Stimulated activated CD8-positive, alpha-beta memory T cell treated with anti-CD3 and anti-CD28 coated beads, Interleukin-15, amount 100 ng/mL, for 24 hours (primary cell): Measurements from ENCODE around the gene SPATA16.
"Not testable (repeated sequence)": the region's sequence is repeated elsewhere in the genome, so short reads cannot be mapped to it uniquely, and the experiment has no call there.

Experiments
- DNase-seq: peaks from one replicate; pipeline ENCODE4 v3.0.0-alpha.2; 2020; ENCODE audit warnings: low read depth

Gene SPATA16

DNA sequence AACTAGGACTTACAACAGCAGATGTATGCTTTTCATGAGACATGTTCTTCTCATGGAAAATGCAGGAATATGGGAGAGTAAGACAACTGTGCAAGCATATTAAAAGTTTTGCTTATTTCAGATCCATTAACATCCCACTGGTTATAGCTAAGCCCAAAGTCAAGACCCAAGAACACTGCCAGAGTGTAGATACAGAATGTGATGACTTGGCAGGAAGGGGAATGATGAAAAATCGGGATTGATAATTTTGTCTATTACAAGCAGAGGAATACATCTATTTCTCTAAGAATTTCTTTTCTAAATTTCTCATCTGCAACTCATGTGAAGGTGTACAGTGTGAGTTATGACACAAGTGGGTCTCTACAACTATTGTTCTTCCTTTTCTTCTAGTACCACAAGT, 76.4 kb downstream of the SPATA16 start:
- DNase-seq: no peak

GRCh38 chr3:173058229-173058628, 82.8 kb downstream of the SPATA16 start:
- DNase-seq: no peak

GRCh38 chr3:173055228-173055933, 85.7 kb downstream of the SPATA16 start:
- no peak for DNase-seq

- no peak for DNase-seq
Observed at GRCh38 chr3:173049360-173049759, 91.7 kb downstream of the SPATA16 start.

GRCh38 chr3:173045770-173046382, 95.2 kb downstream of the SPATA16 start:
- no peak for DNase-seq

DNA sequence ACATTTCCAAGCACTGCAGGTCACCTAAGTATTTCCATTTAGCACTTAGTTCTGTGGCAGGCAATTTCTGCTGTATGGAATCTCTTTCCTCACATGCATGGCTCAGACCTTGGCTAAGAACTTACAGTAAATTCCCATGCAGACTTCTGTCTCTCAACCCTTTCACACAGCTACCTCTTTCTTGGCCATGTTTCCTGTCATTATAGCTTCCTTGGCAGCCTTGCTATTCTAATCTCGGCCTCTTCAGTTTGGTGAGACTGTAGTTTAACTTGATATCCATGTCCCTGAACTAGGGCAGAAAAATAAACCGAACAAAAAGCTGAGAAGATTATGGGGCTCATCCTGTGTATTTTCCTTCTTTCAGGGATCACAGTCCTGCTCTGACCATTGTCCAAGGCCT, 96.0 kb downstream of the SPATA16 start:
- DNase-seq: no peak

- no peak for DNase-seq
Observed at GRCh38 chr3:173043757-173044156, 97.3 kb downstream of the SPATA16 start.

DNA sequence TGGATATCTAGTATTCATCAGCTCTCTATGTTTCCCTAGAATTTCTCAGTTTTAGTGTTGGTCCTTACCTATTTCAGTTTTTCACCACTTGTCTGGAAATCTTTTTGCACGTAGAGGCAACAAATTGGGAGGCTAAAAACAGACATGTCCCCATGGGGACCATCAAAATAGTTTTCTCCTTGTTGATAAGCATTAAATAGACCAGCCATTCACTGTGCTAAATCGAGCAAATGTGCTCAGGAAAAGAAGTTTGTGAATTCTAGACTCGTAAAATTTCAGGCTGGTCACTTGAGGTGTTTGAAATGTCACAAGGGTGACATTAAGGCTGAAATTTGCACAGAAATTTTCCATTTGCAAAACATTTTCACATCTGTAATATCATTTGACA, 102.6 kb downstream of the SPATA16 start:
- no peak for DNase-seq

DNA sequence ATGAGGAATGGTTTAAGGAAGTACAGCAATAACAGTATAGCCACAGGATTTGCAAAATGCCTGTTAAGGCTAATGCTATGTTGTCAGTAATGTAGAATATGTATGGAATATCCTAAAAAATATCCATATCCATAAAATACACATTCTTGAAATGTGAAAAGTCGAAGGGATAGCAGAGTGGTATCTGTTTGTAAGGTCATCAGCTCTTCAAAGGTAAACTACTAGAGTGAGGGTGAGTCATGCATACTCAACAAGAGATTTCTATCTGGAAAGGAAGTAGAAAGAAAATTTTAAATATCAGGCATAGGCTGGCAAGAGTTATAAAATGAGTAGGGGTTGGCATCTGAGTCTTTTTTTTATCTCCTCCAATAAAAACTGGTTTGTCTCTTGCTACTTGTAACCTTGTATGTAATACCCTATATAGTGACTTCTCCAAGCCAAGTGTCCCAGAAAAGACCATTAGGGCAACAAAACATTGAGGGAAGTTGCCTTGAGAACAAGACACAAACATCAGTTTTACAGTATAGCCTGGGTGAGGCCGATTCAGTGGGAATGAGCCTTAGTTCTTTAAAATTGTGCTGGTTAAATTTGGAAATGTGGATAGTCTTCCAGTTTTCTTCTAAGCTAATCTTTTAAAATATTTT, 103.1 kb downstream of the SPATA16 start:
- no peak for DNase-seq

DNA sequence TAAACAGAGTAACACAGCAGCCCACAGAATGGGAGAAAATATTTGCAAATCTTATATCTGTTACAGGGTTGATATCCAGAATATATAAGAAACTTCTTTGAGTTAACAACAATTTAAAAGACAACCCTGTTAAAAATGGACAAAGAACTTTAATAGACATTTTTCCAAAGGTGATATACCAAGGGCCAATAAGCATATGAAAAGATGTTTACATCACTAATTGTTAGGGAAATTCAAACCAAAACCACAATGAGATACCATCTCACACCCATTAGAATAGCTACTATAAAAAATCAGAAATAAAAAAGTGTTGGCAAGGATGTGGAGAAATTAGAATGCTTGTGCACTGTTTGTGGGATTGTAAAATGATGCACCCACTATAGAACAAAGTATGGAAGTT, 110.8 kb downstream of the SPATA16 start:
- no peak for DNase-seq

DNA sequence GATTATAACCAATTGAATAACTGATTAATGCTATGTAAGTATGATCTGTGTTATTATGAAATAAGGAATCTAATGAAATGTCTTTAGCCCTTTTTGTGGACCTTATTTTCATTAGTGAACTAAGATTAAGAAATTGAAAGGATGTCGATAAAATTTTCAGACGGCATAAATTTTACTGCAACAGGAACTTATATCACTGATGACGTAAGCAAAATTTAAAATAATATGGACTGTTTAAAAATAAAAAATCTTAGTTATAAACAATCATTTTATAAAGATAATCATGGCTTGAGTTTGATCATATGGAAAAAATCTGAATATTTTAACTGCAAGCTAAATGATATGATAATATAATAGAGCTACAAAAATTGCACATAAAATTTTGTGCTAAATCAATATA, 112.7 kb downstream of the SPATA16 start:
- DNase-seq: no peak

DNA sequence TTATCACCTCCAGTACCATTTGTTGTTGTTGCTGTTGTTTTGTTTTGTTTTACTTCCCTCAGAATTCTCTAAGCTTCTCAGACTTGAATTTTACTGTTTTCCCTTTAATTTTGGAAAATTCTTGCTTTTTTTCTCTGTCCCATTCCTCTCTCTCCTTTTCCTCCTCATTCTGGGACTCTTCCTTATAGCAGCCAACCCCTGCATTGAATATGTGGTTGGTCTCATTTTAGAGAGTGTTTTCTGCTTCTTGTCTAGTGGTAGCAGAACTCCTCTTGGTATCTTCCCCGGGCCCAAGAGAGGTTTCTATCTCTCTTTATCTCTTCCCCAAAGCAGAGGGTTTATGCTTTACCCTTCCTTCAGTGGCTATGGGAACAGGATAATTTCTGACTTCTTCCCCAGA, 113.6 kb downstream of the SPATA16 start:
- DNase-seq: no peak

- no peak for DNase-seq
Observed at GRCh38 chr3:173025941-173026340, 115.1 kb downstream of the SPATA16 start.

DNA sequence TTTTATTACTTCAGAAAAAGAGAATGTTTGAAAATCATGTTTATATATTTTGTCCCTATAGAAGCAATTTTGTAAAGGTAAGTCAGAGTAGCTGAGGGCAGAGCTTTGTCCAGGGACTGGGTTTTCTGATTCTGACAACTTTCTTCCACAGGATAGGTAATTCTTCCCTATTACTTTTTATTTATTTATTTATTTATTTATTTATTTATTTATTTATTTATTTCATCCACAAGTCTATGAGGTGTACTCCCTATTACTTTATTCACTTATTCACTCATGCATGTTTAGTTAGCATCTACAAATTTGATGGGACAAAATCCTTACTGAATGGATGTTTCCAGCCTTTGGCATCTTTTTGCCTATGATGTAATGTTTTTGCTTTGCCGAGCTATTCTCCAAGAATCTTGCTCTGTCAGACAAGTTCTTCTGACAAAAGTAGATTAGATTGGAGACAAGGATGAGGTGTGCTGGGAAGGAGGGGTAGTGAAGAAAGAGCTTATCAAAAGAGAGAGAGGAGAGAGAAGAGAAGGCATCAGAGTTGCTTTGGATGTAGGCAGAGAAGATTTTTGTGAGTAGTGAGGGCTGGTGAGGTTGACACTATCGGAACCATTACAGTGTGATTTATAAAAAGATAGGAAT, 119.4 kb downstream of the SPATA16 start:
- no peak for DNase-seq

DNA sequence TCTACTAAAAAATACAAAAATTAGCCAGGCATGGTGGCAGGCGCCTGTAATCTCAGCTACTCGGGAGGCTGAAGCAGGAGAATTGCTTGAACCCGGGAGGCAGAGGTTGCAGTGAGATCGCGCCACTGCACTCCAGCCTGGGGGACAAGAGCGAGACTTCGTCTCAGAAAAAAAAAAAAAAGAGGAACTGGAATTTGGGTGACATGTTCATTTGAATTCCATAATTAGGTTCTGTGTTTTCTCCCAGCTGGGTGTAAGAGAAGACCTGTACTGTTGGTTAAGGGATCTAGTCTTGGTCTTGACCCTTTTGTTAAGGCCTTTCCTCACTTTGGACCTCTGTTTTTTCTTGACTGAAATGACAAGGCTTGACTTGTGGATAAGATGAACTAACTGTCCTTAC, 120.9 kb downstream of the SPATA16 start:
- not testable (repeated sequence) for DNase-seq

GRCh38 chr3:173019378-173019777, 121.7 kb downstream of the SPATA16 start:
- no peak for DNase-seq

DNA sequence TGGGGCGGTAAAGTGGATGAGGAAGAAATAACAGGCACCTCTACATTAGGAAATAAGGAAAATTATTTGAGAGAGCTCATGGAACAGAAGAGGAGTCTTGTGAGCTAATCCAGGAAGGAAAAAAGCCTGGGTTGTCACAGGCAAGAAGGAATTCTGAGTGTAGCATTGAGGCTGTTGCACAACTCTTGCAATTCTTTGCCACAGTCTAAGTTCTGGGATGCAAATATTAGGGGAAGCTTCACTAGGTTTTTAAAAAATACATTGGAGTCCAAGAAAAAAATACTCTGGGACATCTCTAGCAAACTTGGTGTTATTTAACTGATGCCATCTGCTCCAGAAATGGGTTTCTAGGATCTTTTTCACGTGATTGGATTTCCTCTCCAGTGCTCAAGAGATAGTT, 122.3 kb downstream of the SPATA16 start:
- DNase-seq: no peak

GRCh38 chr3:173013219-173013832, 127.7 kb downstream of the SPATA16 start:
- no peak for DNase-seq

- DNase-seq: no peak
Observed at GRCh38 chr3:173009410-173009809, 131.6 kb downstream of the SPATA16 start.

- DNase-seq: no peak
Observed at GRCh38 chr3:173008978-173009377, 132.1 kb downstream of the SPATA16 start.

GRCh38 chr3:173007079-173007723, 133.8 kb downstream of the SPATA16 start:
- no peak for DNase-seq

- DNase-seq: no peak
Observed at GRCh38 chr3:173006006-173006405, 135.0 kb downstream of the SPATA16 start.
